ENCODE measurements around the gene PSME1. TPM values are rescaled to one million over a fixed set of nuclear protein-coding genes. Genes with fewer than 3 reads are reported as not detected.

Gene PSME1
- total RNA-seq, 8 experiments from 2014 or later, result 40.1 to 318 (median 102) TPM

DNA sequence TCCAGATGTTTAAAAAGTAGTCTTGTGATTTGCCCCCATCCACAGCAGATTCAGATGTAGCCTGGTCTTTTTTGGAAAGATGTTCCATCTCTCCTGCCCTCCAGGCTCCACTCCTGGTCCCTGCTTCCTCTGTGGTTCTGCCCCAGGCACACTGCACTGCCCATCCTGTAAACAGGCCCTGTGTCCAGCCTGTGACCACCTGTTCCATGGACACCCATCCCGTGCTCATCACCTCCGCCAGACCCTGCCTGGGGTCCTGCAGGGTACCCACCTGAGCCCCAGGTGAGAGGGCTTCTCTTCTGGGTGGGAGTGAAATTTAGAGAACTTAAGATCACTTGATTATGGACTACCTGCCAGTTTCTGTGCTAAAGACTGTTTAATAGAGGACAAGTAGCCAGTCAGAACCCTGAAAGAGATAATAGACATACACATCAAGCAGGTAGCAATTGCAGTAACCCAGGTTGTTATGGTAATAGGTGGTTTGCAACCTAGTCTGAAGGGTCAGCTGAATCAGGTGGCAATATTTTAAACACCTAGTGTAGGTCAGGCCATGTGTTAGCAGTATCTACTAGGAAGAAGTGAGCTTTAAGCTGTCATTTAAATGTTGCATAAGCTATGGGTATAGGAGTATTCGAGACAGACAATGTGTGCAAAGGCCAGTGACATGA, 13.4 kb downstream of the PSME1 start:
- H3K27ac ChIP-seq, result no peak overlapping the region
- in situ Hi-C loops (cut with MboI; ENCODE audit: low pct_unique_long_range_greater_than_20kb in 2 of 9, low sequenced_read_pairs in 9 of 9, unreplicated experiment in 9 of 9), result no loop called here
- H3K4me3 ChIP-seq, result no peak overlapping the region
- no peak for ATAC-seq (replicated peaks in 6 of 8)
- WGBS, 10 experiments, result 93 to 100% (median 100%) methylated on average over 1 to 3 of the region's 3 CpGs; no CpG with 5 or more reads in 1 of the 10 experiments
- peaks cover 8 to 10% of the 10 kb centered on the region in 2 donors for H3K4me1 ChIP-seq (replicated peaks in 1 of 2)

GRCh38 chr14:24150061-24150460, 14.1 kb downstream of the PSME1 start:
- no peak for ATAC-seq (replicated peaks in 6 of 8)
- WGBS, 10 experiments, result 83 to 100% (median 91%) methylated on average over 2 to 5 of the region's 9 CpGs; no CpG with 5 or more reads in 5 of the 10 experiments
- no peak overlapping the region for H3K4me3 ChIP-seq
- in situ Hi-C loops (cut with MboI; ENCODE audit: low pct_unique_long_range_greater_than_20kb in 2 of 9, low sequenced_read_pairs in 9 of 9, unreplicated experiment in 9 of 9), result no loop called here
- H3K27ac ChIP-seq, result no peak overlapping the region
- H3K4me1 ChIP-seq (replicated peaks in 1 of 2), result peaks cover 8 to 10% of the 10 kb centered on the region in 2 donors

DNA sequence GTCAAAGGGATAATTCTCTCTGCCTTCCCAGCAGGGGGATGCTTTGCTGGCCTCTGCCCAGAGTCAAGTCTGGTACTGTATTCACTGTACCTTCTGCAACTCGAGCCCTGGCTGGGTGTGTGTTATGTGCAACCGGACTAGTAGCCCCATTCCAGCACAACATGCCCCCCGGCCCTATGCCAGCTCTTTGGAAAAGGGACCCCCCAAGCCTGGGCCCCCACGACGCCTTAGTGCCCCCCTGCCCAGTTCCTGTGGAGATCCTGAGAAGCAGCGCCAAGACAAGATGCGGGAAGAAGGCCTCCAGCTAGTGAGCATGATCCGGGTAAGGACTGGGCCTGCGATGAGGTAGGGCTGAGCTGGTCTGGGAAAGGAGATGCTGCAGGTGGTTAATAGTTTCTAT, 14.6 kb downstream of the PSME1 start:
- no peak overlapping the region for H3K27ac ChIP-seq
- WGBS, 10 experiments, result 68 to 100% (median 89%) methylated on average over 1 to 3 of the region's 9 CpGs; no CpG with 5 or more reads in 6 of the 10 experiments
- H3K4me3 ChIP-seq, result no peak overlapping the region
- in situ Hi-C loops (cut with MboI; ENCODE audit: low pct_unique_long_range_greater_than_20kb in 2 of 9, low sequenced_read_pairs in 9 of 9, unreplicated experiment in 9 of 9), result no loop called here
- ATAC-seq (replicated peaks in 6 of 8), result no peak
- peaks cover 8 to 9% of the 10 kb centered on the region in 2 donors for H3K4me1 ChIP-seq (replicated peaks in 1 of 2)

DNA sequence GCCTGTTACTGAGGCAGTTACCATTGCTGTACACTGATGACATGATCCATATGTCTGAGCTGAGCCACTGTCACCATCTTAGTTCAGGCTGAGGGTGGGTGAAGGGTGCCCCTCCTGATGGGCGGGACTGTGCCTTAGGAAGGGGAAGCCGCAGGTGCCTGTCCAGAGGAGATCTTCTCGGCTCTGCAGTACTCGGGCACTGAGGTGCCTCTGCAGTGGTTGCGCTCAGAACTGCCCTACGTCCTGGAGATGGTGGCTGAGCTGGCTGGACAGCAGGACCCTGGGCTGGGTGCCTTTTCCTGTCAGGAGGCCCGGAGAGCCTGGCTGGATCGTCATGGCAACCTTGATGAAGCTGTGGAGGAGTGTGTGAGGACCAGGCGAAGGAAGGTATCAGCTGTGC, 15.0 kb downstream of the PSME1 start:
- in situ Hi-C loops (cut with MboI; ENCODE audit: low pct_unique_long_range_greater_than_20kb in 2 of 9, low sequenced_read_pairs in 9 of 9, unreplicated experiment in 9 of 9), result no loop called here
- H3K27ac ChIP-seq, result no peak overlapping the region
- peaks cover 5 to 8% of the 10 kb centered on the region in 2 donors for H3K4me1 ChIP-seq (replicated peaks in 1 of 2)
- no peak for ATAC-seq (replicated peaks in 6 of 8)
- no peak overlapping the region for H3K4me3 ChIP-seq
- whole genome bisulfite sequencing, 10 experiments, result no CpG with 5 or more reads among the region's 9 CpGs

DNA sequence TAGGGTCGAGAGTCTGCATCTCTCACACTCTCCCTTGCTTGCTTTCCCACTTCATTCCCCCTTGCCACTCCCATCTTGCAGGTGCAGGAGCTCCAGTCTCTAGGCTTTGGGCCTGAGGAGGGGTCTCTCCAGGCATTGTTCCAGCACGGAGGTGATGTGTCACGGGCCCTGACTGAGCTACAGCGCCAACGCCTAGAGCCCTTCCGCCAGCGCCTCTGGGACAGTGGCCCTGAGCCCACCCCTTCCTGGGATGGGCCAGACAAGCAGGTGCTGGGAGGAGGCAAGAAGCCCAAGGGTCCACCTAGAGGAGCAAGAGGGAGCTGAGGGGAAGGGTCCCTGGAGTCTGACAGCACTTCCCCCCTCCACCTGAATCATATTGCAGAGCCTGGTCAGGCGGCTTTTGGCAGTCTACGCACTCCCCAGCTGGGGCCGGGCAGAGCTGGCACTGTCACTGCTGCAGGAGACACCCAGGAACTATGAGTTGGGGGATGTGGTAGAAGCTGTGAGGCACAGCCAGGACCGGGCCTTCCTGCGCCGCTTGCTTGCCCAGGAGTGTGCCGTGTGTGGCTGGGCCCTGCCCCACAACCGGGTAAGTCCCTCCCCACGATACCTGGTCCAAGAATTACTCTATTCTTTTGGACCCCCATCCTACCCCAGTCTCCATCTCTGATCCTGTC, 15.5 kb downstream of the PSME1 start:
- 80 to 100% (median 100%) methylated on average over 1 to 4 of the region's 16 CpGs; no CpG with 5 or more reads in 3 of the 10 experiments for WGBS, 10 experiments
- Histone ChIP-seq H3K27ac (no peak overlapping the region), H3K4me1 (replicated peaks in 1 of 2) (peaks cover 5 to 8% of the 10 kb centered on the region in 2 donors), H3K4me3 (no peak overlapping the region)
- in situ Hi-C loops (cut with MboI; ENCODE audit: low pct_unique_long_range_greater_than_20kb in 2 of 9, low sequenced_read_pairs in 9 of 9, unreplicated experiment in 9 of 9), result no loop called here
- no peak for ATAC-seq (replicated peaks in 6 of 8)

DNA sequence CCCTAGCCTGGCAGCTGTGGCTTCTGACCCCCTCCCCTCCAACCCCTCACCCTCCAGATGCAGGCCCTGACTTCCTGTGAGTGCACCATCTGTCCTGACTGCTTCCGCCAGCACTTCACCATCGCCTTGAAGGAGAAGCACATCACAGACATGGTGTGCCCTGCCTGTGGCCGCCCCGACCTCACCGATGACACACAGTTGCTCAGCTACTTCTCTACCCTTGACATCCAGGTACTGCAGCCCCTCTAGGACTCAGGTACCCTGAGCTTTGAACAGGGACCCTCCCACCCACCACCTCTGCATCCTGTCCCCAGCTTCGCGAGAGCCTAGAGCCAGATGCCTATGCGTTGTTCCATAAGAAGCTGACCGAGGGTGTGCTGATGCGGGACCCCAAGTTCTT, 19.1 kb downstream of the PSME1 start:
- Histone ChIP-seq H3K4me1 (replicated peaks in 1 of 2) (no peaks in the 10 kb centered on the region), H3K4me3 (no peak overlapping the region), H3K27ac (no peak overlapping the region)
- 90 to 97% (median 96%) methylated on average over 2 to 5 of the region's 10 CpGs; no CpG with 5 or more reads in 7 of the 10 experiments for WGBS, 10 experiments
- in situ Hi-C loops (cut with MboI; ENCODE audit: low pct_unique_long_range_greater_than_20kb in 2 of 9, low sequenced_read_pairs in 9 of 9, unreplicated experiment in 9 of 9), result no loop called here
- ATAC-seq (replicated peaks in 6 of 8), result no peak

DNA sequence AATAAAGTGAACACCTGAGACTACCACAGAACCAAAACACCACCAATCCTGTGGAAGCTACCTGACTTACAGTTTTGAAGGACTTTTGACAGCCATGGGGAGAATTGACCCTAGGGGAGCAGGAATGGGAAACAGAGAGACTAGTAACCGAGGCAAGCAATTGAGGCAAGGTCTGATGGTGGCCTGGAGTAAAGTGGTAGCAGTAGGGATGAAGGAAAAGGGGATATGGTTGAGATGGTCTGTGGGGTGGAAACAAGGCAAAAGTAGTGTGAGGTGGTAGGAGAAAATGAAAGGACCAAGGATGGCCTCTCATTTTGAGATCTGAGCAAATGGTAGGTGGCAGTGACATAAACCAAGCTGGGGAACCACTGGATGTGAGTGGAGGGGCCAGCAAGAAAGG, 20.8 kb downstream of the PSME1 start:
- no peak overlapping the region for H3K4me3 ChIP-seq
- no peak overlapping the region for H3K27ac ChIP-seq
- H3K4me1 ChIP-seq (replicated peaks in 1 of 2), result peaks cover 9 to 11% of the 10 kb centered on the region in 2 donors
- in situ Hi-C loops (cut with MboI; ENCODE audit: low pct_unique_long_range_greater_than_20kb in 2 of 9, low sequenced_read_pairs in 9 of 9, unreplicated experiment in 9 of 9), result no loop called here
- 50 to 100% (median 88%) methylated on average over 1 of the region's 1 CpG; no CpG with 5 or more reads in 4 of the 10 experiments for WGBS, 10 experiments
- ATAC-seq (replicated peaks in 6 of 8), result no peak

DNA sequence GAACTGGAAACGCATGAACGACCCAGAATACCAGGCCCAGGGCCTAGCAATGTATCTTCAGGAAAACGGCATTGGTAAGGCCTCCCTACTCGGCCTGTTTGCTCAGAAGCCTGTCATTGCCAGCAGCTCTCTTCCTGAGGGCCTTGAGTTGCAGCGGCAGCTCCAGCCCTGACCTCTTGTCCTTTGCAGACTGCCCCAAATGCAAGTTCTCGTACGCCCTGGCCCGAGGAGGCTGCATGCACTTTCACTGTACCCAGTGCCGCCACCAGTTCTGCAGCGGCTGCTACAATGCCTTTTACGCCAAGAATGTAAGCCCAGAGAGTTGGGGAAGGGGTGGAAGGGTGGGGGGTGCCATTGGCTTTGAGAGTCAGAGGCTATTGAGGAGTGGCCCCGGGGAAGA, 21.3 kb downstream of the PSME1 start:
- H3K27ac ChIP-seq, result no peak overlapping the region
- H3K4me3 ChIP-seq, result no peak overlapping the region
- no peak for ATAC-seq (replicated peaks in 6 of 8)
- 60 to 100% (median 94%) methylated on average over 1 to 8 of the region's 12 CpGs; no CpG with 5 or more reads in 2 of the 10 experiments for WGBS, 10 experiments
- H3K4me1 ChIP-seq (replicated peaks in 1 of 2), result peaks cover 9 to 13% of the 10 kb centered on the region in 2 donors
- in situ Hi-C loops (cut with MboI; ENCODE audit: low pct_unique_long_range_greater_than_20kb in 2 of 9, low sequenced_read_pairs in 9 of 9, unreplicated experiment in 9 of 9), result no loop called here

- Histone ChIP-seq H3K4me1 (replicated peaks in 1 of 2) (peaks cover 9 to 13% of the 10 kb centered on the region in 2 donors), H3K27ac (no peak overlapping the region), H3K4me3 (no peak overlapping the region)
- ATAC-seq (replicated peaks in 6 of 8), result no peak
- in situ Hi-C loops (cut with MboI; ENCODE audit: low pct_unique_long_range_greater_than_20kb in 2 of 9, low sequenced_read_pairs in 9 of 9, unreplicated experiment in 9 of 9), result no loop called here
- 67 to 100% (median 83%) methylated on average over 2 to 7 of the region's 11 CpGs; no CpG with 5 or more reads in 4 of the 10 experiments for WGBS, 10 experiments
Observed at GRCh38 chr14:24159777-24160498, 23.9 kb downstream of the PSME1 start.

GRCh38 chr14:24160499-24160849, 24.5 kb downstream of the PSME1 start:
- ATAC-seq (replicated peaks in 6 of 8), result peak in 1 of 8 experiments; percentile 2
- H3K4me3 ChIP-seq, result no peak overlapping the region
- WGBS, 10 experiments, result 100% methylated on average over 1 to 3 of the region's 4 CpGs; no CpG with 5 or more reads in 4 of the 10 experiments
- in situ Hi-C loops (cut with MboI; ENCODE audit: low pct_unique_long_range_greater_than_20kb in 2 of 9, low sequenced_read_pairs in 9 of 9, unreplicated experiment in 9 of 9), result no loop called here
- H3K27ac ChIP-seq, result peak overlapping the region; percentile 7 to 34
- H3K4me1 ChIP-seq (replicated peaks in 1 of 2), result peaks cover 9 to 13% of the 10 kb centered on the region in 2 donors

DNA sequence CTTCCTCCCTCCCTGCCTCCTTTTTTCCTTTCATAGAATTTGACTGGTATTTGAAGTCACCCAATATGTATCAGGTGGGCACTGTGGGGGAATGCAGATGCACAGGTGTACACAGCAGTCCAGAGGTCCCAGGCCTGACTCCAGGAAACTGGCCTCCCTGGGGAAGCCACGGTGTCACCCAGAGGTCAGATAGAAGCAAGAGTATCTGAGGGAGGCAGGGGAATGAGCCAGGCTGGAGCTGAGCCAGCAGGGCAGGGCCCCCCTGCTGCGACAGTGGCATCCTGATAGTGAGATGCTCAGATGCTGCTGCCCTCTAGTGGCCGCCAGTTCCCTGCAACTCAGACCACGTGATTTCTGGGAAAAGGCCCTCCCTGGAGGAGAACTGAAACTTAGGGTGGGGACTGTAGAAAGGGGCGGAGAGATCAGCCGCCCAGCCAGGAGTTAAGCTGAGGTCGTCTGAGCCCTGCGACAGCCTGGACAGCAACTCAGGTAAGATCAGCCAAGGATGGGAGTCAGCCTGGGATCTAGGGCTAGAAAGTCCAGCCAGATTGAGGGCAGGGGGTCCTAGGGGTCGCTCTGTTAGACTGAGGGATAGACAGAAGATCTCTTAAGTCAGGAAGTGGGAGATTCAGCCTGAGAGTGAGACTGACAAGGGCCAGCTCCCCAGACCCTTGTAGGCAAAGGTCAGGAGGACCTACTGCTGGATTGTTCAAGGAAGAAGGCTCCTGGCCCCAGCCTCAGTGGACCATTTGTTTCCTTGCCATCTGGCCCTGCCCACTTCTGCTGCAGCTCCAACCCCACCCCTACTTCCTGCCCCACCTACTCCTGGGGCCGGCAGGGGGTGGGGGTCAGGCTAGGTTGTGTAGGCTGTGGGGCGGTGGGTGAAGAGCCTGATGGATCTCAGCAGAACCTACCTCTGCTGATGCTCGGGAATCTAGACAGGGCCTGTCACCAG, 25.1 kb downstream of the PSME1 start, which contains the start of gene IRF9:
IRF9 (plus strand) TSS at position 416 of the 955 bp plus-strand sequence. CDS start 880 bp downstream, outside the sequence.
- H3K4me1 ChIP-seq (replicated peaks in 1 of 2), result peaks cover 9 to 13% of the 10 kb centered on the region in 2 donors
- in situ Hi-C loops (cut with MboI; ENCODE audit: low pct_unique_long_range_greater_than_20kb in 2 of 9, low sequenced_read_pairs in 9 of 9, unreplicated experiment in 9 of 9), result no loop called here
- peak within 1 kb of the TSS; percentile 14 to 40 (median 22) for H3K4me3 ChIP-seq
- peak; percentile 81 to 92 (median 90) for ATAC-seq (replicated peaks in 6 of 8)
- peak within 1 kb of the TSS; percentile 26 to 34 for H3K27ac ChIP-seq
- WGBS, 10 experiments, result 0 to 8% (median 0%) methylated on average over 1 to 6 of the region's 12 CpGs; no CpG with 5 or more reads in 5 of the 10 experiments

- in situ Hi-C loops (cut with MboI; ENCODE audit: low pct_unique_long_range_greater_than_20kb in 2 of 9, low sequenced_read_pairs in 9 of 9, unreplicated experiment in 9 of 9), result no loop called here
- WGBS, 10 experiments, result 0 to 83% (median 80%) methylated on average over 1 to 2 of the region's 8 CpGs; no CpG with 5 or more reads in 5 of the 10 experiments
- Histone ChIP-seq H3K4me1 (replicated peaks in 1 of 2) (peaks cover 9 to 13% of the 10 kb centered on the region in 2 donors), H3K4me3 (no peak overlapping the region), H3K27ac (no peak overlapping the region)
- ATAC-seq (replicated peaks in 6 of 8), result no peak
Observed at GRCh38 chr14:24162093-24162492, 26.1 kb downstream of the PSME1 start.
